ENCODE measurements around the gene MAPRE2. TPM values are rescaled to one million over a fixed set of nuclear protein-coding genes. Genes with fewer than 3 reads are reported as not detected.

The MAPRE2 gene
- total RNA-seq, 1 experiment from 2014 or later: 2.8 TPM

DNA sequence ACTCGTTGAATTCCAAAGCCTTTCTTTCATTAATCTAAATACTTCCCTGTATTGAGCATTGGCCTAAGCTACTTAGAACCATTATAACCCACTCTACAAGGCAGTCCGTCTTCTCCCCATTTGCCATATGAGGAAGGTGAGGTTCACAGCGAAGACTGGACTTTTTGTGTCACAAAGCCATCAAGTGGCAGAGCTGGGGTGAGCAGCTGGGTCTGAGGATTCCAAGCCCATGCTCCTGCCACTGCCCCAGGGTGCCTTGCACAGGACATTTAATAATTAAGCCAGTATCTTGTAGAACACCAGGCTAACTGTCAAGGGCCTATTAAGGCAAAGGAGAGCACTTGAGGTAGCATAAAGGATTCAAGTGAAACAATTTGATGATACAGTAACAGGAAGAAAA is 130.8 kb downstream of the MAPRE2 start:
- no peak for TF ChIP-seq EZH2phosphoT487 (IDR thresholded peaks at IDR 0.05; ENCODE audit: borderline replicate concordance, low read length)
- TF ChIP-seq EZH2 (IDR thresholded peaks at IDR 0.05; ENCODE audit: low read length, unreplicated experiment): no peak
- TF ChIP-seq, protein P1, sequence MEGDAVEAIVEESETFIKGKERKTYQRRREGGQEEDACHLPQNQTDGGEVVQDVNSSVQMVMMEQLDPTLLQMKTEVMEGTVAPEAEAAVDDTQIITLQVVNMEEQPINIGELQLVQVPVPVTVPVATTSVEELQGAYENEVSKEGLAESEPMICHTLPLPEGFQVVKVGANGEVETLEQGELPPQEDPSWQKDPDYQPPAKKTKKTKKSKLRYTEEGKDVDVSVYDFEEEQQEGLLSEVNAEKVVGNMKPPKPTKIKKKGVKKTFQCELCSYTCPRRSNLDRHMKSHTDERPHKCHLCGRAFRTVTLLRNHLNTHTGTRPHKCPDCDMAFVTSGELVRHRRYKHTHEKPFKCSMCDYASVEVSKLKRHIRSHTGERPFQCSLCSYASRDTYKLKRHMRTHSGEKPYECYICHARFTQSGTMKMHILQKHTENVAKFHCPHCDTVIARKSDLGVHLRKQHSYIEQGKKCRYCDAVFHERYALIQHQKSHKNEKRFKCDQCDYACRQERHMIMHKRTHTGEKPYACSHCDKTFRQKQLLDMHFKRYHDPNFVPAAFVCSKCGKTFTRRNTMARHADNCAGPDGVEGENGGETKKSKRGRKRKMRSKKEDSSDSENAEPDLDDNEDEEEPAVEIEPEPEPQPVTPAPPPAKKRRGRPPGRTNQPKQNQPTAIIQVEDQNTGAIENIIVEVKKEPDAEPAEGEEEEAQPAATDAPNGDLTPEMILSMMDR (conservative IDR thresholded peaks at IDR 0.05; ENCODE audit: low read depth, low read length): no peak
- H3K27me3 ChIP-seq (ENCODE audit: low read length): no peaks in the 10 kb centered on the region
- no peaks in the 10 kb centered on the region for H3K36me3 ChIP-seq (ENCODE audit: low read depth, low read length)
- intact Hi-C loops (cut with micrococcal nuclease): no loop called here
- H3K4me1 ChIP-seq (ENCODE audit: insufficient read depth, low read length): no peaks in the 10 kb centered on the region
- H3K79me2 ChIP-seq (ENCODE audit: low read length): no peaks in the 10 kb centered on the region
- H3K9me3 ChIP-seq (ENCODE audit: low read length): no peaks in the 10 kb centered on the region
- H3K27ac ChIP-seq (ENCODE audit: low read length): no peak overlapping the region
- ChIA-PET CTCF (no interaction called here), POLR2A (ENCODE audit: unreplicated experiment) (no interaction called here)
- no peak overlapping the region for H3K9ac ChIP-seq (ENCODE audit: low read length)
- no peaks in the 10 kb centered on the region for H4K20me1 ChIP-seq (ENCODE audit: low read length)
- no peaks in the 10 kb centered on the region for H3F3A ChIP-seq (ENCODE audit: low read length, unreplicated experiment)
- no peak overlapping the region for H3K4me2 ChIP-seq (ENCODE audit: low read length)
- BruUV-seq (replicated peaks): no TSS peak
- H3K9me2 ChIP-seq (replicated peaks; ENCODE audit: low read length): no peaks in the 10 kb centered on the region
- DNase-seq (no peak), ATAC-seq (no peak)
- H2AFZ ChIP-seq (ENCODE audit: low read length): no peak overlapping the region
- H3K4me3 ChIP-seq (ENCODE audit: low read length): no peak overlapping the region

DNA sequence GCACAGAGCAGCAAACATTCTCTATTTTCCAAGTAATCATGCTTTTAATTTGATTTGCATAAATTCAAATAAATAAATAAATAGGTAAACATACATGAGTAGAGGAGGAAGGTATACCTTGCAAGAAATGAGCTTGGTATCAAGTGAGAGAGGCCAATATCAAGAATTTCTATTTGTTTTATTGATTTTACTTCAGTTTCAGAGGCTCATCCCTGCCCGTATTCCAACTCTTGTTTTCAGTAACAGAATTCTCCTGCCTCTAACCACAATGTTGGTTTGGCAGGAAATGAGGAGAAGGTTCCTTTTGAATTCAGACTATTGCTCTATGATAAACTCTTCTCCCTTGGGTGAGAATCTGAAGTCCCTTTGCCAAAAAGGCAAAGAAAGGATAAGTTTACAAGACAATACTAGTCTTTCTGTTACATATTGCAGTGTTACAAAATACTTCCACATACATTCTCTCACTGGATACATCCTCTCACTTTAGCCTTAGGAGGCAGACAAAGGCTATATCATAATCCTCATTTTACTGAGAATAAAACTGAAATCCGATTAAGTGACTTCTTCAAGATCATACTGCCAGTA is 131.3 kb downstream of the MAPRE2 start:
- intact Hi-C loops (cut with micrococcal nuclease): no loop called here
- Histone ChIP-seq H3K79me2 (ENCODE audit: low read length) (no peaks in the 10 kb centered on the region), H3K27me3 (ENCODE audit: low read length) (no peaks in the 10 kb centered on the region), H3K4me2 (ENCODE audit: low read length) (no peak overlapping the region), H3K36me3 (ENCODE audit: low read depth, low read length) (no peaks in the 10 kb centered on the region), H4K20me1 (ENCODE audit: low read length) (no peaks in the 10 kb centered on the region), H3K27ac (ENCODE audit: low read length) (no peak overlapping the region), H3K4me1 (ENCODE audit: insufficient read depth, low read length) (no peaks in the 10 kb centered on the region), H3K9ac (ENCODE audit: low read length) (no peak overlapping the region), H3K9me3 (ENCODE audit: low read length) (no peaks in the 10 kb centered on the region), H2AFZ (ENCODE audit: low read length) (no peak overlapping the region), H3F3A (ENCODE audit: low read length, unreplicated experiment) (no peaks in the 10 kb centered on the region), H3K9me2 (replicated peaks; ENCODE audit: low read length) (no peaks in the 10 kb centered on the region), H3K4me3 (ENCODE audit: low read length) (no peak overlapping the region)
- CTCF ChIA-PET: no interaction called here
- TF ChIP-seq, protein P1 (conservative IDR thresholded peaks at IDR 0.05; ENCODE audit: low read depth, low read length): no peak
- TF ChIP-seq EZH2 (IDR thresholded peaks at IDR 0.05; ENCODE audit: low read length, unreplicated experiment) (no peak), EZH2phosphoT487 (IDR thresholded peaks at IDR 0.05; ENCODE audit: borderline replicate concordance, low read length) (no peak)
- BruUV-seq (replicated peaks): no TSS peak
- no peak for DNase-seq
- no peak for ATAC-seq
- POLR2A ChIA-PET (ENCODE audit: unreplicated experiment): no interaction called here

DNA sequence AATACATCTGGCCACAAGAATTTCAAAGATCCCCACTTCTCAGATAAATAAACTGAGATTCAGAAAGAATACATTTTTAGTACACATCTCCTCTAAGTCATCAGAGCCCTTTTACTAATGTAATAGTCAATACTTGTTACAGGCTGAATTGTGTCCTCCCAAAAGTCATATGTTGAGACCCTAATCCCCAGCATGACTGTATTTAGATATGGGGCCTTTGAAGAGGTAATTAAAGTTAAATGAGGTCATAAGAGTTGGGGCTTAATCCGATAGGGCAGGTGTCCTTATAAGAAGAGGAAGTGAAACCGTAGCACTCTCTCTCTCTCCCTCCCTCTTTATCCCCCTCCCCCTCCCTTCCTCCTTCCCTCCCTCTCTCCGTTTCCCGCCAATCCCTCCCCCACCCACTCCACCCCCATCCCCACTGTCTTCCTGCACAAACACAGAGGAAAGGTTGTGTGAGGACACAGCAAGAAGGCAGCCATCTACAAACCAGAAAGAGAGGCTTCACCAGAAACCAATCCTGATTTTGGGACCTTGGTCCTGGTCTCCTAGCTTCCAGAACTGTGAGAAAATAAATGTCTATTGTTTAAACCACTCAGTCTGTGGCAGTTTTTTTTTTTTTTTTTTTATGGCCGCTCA is 133.0 kb downstream of the MAPRE2 start:
- Histone ChIP-seq H4K20me1 (ENCODE audit: low read length) (no peaks in the 10 kb centered on the region), H3K9me2 (replicated peaks; ENCODE audit: low read length) (no peaks in the 10 kb centered on the region), H3K9me3 (ENCODE audit: low read length) (no peaks in the 10 kb centered on the region), H3K9ac (ENCODE audit: low read length) (no peak overlapping the region), H2AFZ (ENCODE audit: low read length) (no peak overlapping the region), H3K4me1 (ENCODE audit: insufficient read depth, low read length) (no peaks in the 10 kb centered on the region), H3F3A (ENCODE audit: low read length, unreplicated experiment) (no peaks in the 10 kb centered on the region), H3K79me2 (ENCODE audit: low read length) (no peaks in the 10 kb centered on the region), H3K36me3 (ENCODE audit: low read depth, low read length) (no peaks in the 10 kb centered on the region), H3K27me3 (ENCODE audit: low read length) (no peaks in the 10 kb centered on the region), H3K4me2 (ENCODE audit: low read length) (no peak overlapping the region), H3K4me3 (ENCODE audit: low read length) (no peak overlapping the region), H3K27ac (ENCODE audit: low read length) (no peak overlapping the region)
- no peak for TF ChIP-seq EZH2phosphoT487 (IDR thresholded peaks at IDR 0.05; ENCODE audit: borderline replicate concordance, low read length)
- ChIA-PET POLR2A (ENCODE audit: unreplicated experiment) (no interaction called here), CTCF (interaction anchor here (0.7 kb wide), 1 partner anchor 193 kb away, joined by 9 read pairs; no protein-coding TSS in a partner anchor)
- DNase-seq (no peak), ATAC-seq (no peak)
- BruUV-seq (replicated peaks): no TSS peak
- intact Hi-C loops (cut with micrococcal nuclease): no loop called here
